IPS-20b (cell line): Measurements from ENCODE around the gene ARFGAP1.
A peak's percentile ranks its signal among the peaks of the same experiment; 100 is the strongest.
"Not testable (repeated sequence)": the region's sequence is repeated elsewhere in the genome, so short reads cannot be mapped to it uniquely, and the experiment has no call there.

Source experiments
- H3K27ac ChIP-seq: one replicate; pipeline ENCODE4 v1.5.1; 2013; ENCODE audit warnings: low read length
- H3K27me3 ChIP-seq: 2 replicates; pipeline ENCODE4 v1.6.1; 2013; ENCODE audit warnings: mild to moderate bottlenecking, low read length, inconsistent platforms; ENCODE audit not compliant: insufficient read depth
- H3K36me3 ChIP-seq: 2 replicates; pipeline ENCODE4 v1.6.1; 2013; ENCODE audit warnings: low read depth, mild to moderate bottlenecking, inconsistent platforms, low read length, moderate library complexity; ENCODE audit not compliant: insufficient read depth
- H3K4me1 ChIP-seq: 2 replicates; pipeline ENCODE4 v1.6.1; 2013; ENCODE audit warnings: mild to moderate bottlenecking, control low read depth, inconsistent platforms, low read length, moderate library complexity; ENCODE audit not compliant: insufficient read depth
- H3K4me3 ChIP-seq: 2 replicates; pipeline ENCODE4 v1.5.1; 2013; ENCODE audit warnings: mild to moderate bottlenecking, low read length, inconsistent platforms
- H3K9ac ChIP-seq: 2 replicates; pipeline ENCODE4 v1.6.1; 2013; ENCODE audit warnings: low read depth, mild to moderate bottlenecking, inconsistent platforms, low read length, moderate library complexity
- H3K9me3 ChIP-seq: 2 replicates; pipeline ENCODE4 v1.6.1; 2013; ENCODE audit warnings: mild to moderate bottlenecking, low read depth, low read length, inconsistent platforms; ENCODE audit not compliant: insufficient read depth

Gene ARFGAP1

GRCh38 chr20:63243604-63244247 lies 28.9 kb upstream of the ARFGAP1 start:
- Histone ChIP-seq H3K4me1 (peaks cover 5% of the 10 kb centered on the region; the same call in 1 of the 2 replicates), H3K9me3 (no peaks in the 10 kb centered on the region), H3K4me3 (no peak overlapping the region), H3K27ac (no peak overlapping the region), H3K9ac (no peak overlapping the region), H3K27me3 (peaks cover 20% of the 10 kb centered on the region), H3K36me3 (no peaks in the 10 kb centered on the region)

- Histone ChIP-seq H3K27ac (no peak overlapping the region), H3K9ac (no peak overlapping the region), H3K36me3 (no peaks in the 10 kb centered on the region), H3K4me3 (no peak overlapping the region), H3K27me3 (peaks cover 20% of the 10 kb centered on the region), H3K4me1 (peaks cover 5% of the 10 kb centered on the region; the same call in 1 of the 2 replicates), H3K9me3 (no peaks in the 10 kb centered on the region)
Observed at GRCh38 chr20:63244468-63244867, 28.1 kb upstream of the ARFGAP1 start.

DNA sequence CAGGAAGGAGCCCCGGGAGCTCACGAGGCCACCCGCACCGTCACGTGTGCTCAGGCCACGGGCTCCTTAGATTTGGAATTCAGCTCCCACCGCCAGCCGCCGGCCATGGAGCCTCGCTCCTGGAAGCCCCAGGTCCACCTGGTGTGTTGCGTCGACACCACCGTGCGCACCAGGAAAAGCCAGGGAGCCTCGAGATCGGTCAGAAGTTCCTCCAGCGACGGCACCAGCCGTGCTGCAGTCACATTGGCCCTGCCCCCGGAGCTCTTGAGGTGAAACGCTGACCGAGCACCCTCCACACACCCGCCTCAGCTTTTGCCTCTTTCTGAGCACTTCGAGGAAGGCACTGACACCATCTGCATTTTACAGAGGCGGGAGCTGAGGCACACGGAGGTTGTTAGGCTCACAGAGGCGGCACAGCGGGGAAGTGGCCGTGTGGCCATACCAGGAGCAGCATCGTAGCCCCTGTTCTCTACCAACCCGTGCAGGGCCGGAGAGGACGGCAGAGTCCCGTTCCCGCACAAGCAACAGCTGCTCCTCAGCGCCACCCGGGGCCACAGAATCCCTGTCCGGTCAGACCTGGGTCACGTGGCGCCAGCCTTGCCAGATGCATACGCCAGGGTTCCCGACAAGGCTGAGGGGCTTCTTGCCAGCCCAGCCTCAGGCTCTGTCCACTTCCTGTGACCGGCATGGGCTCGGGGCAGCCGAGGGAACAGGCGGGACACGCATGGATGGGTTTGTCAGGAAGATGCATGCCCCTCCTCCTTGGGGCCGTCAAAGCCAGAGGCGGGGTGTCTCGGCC lies 25.9 kb upstream of the ARFGAP1 start:
- Histone ChIP-seq H3K9me3 (no peaks in the 10 kb centered on the region), H3K4me1 (peaks cover 5% of the 10 kb centered on the region; the same call in 1 of the 2 replicates), H3K27me3 (peaks cover 21% of the 10 kb centered on the region), H3K4me3 (no peak overlapping the region; the same call in 1 of the 2 replicates), H3K27ac (no peak overlapping the region), H3K36me3 (no peaks in the 10 kb centered on the region), H3K9ac (no peak overlapping the region)

GRCh38 chr20:63247671-63248228 lies 24.9 kb upstream of the ARFGAP1 start:
- Histone ChIP-seq H3K9ac (no peak overlapping the region), H3K9me3 (no peaks in the 10 kb centered on the region), H3K4me3 (no peak overlapping the region), H3K27ac (no peak overlapping the region), H3K27me3 (peaks cover 31% of the 10 kb centered on the region), H3K4me1 (peaks cover 5% of the 10 kb centered on the region; the same call in 1 of the 2 replicates), H3K36me3 (no peaks in the 10 kb centered on the region)

DNA sequence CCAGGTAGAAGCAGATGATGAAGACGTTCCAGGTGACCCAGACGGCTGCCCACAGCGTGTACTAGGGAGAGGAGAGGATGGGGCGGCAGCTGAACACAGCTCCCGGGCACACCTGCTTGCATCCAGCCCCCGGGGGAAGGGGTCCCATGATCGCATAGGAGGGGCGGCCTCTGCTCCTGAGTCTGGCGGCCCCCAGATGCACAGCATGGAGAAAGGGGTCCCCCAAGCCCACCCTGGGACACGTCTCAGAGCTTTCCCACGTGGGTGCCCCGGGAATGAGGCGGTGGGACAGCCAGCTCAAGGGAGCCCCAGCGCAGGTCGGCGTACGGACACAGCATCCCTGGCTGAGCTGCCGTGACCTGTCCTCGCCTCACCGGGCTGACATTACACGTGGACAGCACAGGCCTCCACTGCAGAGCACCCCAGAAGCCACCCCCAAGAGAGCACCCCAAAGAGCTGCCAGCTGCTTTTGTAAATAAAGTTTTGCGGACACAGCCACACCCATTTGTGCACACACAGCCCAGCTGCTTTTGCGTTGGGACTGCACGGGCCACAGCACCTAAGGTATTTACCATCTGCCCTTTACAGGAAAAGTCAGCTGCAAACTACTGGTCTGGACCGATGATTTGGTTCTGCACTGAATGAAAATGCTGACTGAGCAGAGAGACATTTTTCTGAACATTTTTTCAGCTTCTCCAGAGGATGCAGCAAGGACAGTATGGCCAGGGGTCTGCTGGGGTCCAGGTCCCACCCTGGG lies 23.6 kb upstream of the ARFGAP1 start:
- peaks cover 40% of the 10 kb centered on the region for H3K27me3 ChIP-seq
- H3K9ac ChIP-seq: no peak overlapping the region
- no peaks in the 10 kb centered on the region for H3K9me3 ChIP-seq
- no peak overlapping the region for H3K4me3 ChIP-seq
- H3K4me1 ChIP-seq: peaks cover 8% of the 10 kb centered on the region; the same call in 1 of the 2 replicates
- H3K36me3 ChIP-seq: no peaks in the 10 kb centered on the region
- H3K27ac ChIP-seq: no peak overlapping the region

DNA sequence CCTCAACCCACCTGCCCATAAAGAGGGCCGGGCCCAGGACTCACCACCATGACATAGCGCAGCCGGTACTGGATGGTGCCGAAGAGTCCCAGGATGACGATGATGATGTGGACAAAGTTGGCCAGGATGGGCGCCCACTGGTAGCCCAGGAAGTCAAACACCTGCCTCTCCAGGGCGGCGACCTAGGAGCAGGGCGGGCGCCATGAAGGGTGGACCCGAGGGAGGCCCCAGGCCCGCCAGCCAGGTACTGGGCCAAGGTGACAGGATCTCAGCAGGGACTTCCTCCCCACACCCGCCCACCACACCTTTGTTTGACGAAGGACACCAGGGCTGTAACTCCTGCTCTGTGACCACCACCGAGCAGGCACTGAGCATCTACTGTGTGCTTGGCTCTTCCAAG lies 22.7 kb upstream of the ARFGAP1 start:
- H3K9ac ChIP-seq: no peak overlapping the region
- H3K4me1 ChIP-seq: peaks cover 8% of the 10 kb centered on the region; the same call in 1 of the 2 replicates
- no peaks in the 10 kb centered on the region for H3K9me3 ChIP-seq
- H3K4me3 ChIP-seq: no peak overlapping the region
- H3K27me3 ChIP-seq: peaks cover 44% of the 10 kb centered on the region
- H3K36me3 ChIP-seq: no peaks in the 10 kb centered on the region
- H3K27ac ChIP-seq: no peak overlapping the region

DNA sequence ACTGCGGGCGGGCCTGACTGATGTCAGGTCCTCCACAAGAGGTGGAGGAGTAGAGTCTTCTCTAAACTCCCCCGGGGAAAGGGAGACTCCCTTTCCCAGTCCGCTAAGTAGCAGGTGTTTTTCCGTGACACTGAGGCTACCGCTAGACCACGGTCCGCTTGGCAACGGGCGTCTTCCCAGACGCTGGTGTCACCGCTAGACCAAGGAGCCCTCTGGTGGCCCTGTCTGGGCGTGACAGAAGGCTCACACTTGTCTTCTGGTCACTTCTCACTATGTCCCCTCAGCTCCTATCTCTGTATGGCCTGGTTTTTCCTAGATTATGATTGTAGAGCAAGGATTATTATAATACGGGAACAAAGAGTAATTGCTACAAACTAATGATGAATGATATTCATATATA lies 21.3 kb upstream of the ARFGAP1 start:
- peaks cover 50% of the 10 kb centered on the region for H3K27me3 ChIP-seq
- H3K9me3 ChIP-seq: not testable (repeated sequence)
- H3K4me1 ChIP-seq: peaks cover 13% of the 10 kb centered on the region; the same call in 1 of the 2 replicates

GRCh38 chr20:63252284-63252711 lies 20.3 kb upstream of the ARFGAP1 start:
- Histone ChIP-seq H3K9ac (no peak overlapping the region), H3K27me3 (peaks cover 48% of the 10 kb centered on the region), H3K4me3 (no peak overlapping the region), H3K9me3 (no peaks in the 10 kb centered on the region), H3K36me3 (no peaks in the 10 kb centered on the region), H3K4me1 (peaks cover 9% of the 10 kb centered on the region; the same call in 1 of the 2 replicates), H3K27ac (no peak overlapping the region)

More for the DNA sequence above, 21.3 kb upstream of the ARFGAP1 start:
- H3K9ac ChIP-seq, H3K27ac ChIP-seq, H3K4me3 ChIP-seq, H3K36me3 ChIP-seq: not testable (repeated sequence)

GRCh38 chr20:63253065-63253437 lies 19.6 kb upstream of the ARFGAP1 start:
- Histone ChIP-seq H3K27ac (no peak overlapping the region), H3K4me3 (peak overlapping the region; percentile 63; the same call in 1 of the 2 replicates), H3K4me1 (peaks cover 9% of the 10 kb centered on the region; the same call in 1 of the 2 replicates), H3K36me3 (no peaks in the 10 kb centered on the region), H3K9ac (peak overlapping the region; percentile 27; the same call in 1 of the 2 replicates), H3K9me3 (no peaks in the 10 kb centered on the region), H3K27me3 (peaks cover 45% of the 10 kb centered on the region)

- H3K9me3 ChIP-seq: no peaks in the 10 kb centered on the region
- peak overlapping the region; percentile 63; the same call in 1 of the 2 replicates for H3K4me3 ChIP-seq
- peaks cover 45% of the 10 kb centered on the region for H3K27me3 ChIP-seq
- H3K4me1 ChIP-seq: peaks cover 9% of the 10 kb centered on the region; the same call in 1 of the 2 replicates
- peak overlapping the region; percentile 27; the same call in 1 of the 2 replicates for H3K9ac ChIP-seq
- no peaks in the 10 kb centered on the region for H3K36me3 ChIP-seq
- no peak overlapping the region for H3K27ac ChIP-seq
Observed at GRCh38 chr20:63253438-63254231, 19.0 kb upstream of the ARFGAP1 start.
